Measurements from ENCODE around the gene PRKCE. TPM values are rescaled to one million over a fixed set of nuclear protein-coding genes. Genes with fewer than 3 reads are reported as not detected.

The PRKCE gene
- total RNA-seq, 1 donor from 2014 or later: 85.0 TPM

GRCh38 chr2:46025081-46025480 is 373.6 kb downstream of the PRKCE start:
- no peak overlapping the region for H3K4me3 ChIP-seq
- DNase-seq: no peak
- intact Hi-C loops (cut with DNase I): no loop called here
- no peaks in the 10 kb centered on the region for H3K9me3 ChIP-seq
- no peak for ATAC-seq
- H3K4me1 ChIP-seq: peaks cover 23% of the 10 kb centered on the region
- H3K36me3 ChIP-seq: peaks cover 5% of the 10 kb centered on the region
- TF ChIP-seq, protein P1, sequence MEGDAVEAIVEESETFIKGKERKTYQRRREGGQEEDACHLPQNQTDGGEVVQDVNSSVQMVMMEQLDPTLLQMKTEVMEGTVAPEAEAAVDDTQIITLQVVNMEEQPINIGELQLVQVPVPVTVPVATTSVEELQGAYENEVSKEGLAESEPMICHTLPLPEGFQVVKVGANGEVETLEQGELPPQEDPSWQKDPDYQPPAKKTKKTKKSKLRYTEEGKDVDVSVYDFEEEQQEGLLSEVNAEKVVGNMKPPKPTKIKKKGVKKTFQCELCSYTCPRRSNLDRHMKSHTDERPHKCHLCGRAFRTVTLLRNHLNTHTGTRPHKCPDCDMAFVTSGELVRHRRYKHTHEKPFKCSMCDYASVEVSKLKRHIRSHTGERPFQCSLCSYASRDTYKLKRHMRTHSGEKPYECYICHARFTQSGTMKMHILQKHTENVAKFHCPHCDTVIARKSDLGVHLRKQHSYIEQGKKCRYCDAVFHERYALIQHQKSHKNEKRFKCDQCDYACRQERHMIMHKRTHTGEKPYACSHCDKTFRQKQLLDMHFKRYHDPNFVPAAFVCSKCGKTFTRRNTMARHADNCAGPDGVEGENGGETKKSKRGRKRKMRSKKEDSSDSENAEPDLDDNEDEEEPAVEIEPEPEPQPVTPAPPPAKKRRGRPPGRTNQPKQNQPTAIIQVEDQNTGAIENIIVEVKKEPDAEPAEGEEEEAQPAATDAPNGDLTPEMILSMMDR (IDR thresholded peaks at IDR 0.05): no peak
- no peak overlapping the region for H3K27ac ChIP-seq
- H3K27me3 ChIP-seq (ENCODE audit: low read depth): no peaks in the 10 kb centered on the region

GRCh38 chr2:46025676-46026075 is 374.2 kb downstream of the PRKCE start:
- Histone ChIP-seq H3K9me3 (no peaks in the 10 kb centered on the region), H3K4me1 (peaks cover 29% of the 10 kb centered on the region), H3K4me3 (no peak overlapping the region), H3K27me3 (ENCODE audit: low read depth) (no peaks in the 10 kb centered on the region), H3K36me3 (no peaks in the 10 kb centered on the region), H3K27ac (no peak overlapping the region)
- DNase-seq: no peak
- TF ChIP-seq, protein P1 (IDR thresholded peaks at IDR 0.05): no peak
- no peak for ATAC-seq
- intact Hi-C loops (cut with DNase I): no loop called here

DNA sequence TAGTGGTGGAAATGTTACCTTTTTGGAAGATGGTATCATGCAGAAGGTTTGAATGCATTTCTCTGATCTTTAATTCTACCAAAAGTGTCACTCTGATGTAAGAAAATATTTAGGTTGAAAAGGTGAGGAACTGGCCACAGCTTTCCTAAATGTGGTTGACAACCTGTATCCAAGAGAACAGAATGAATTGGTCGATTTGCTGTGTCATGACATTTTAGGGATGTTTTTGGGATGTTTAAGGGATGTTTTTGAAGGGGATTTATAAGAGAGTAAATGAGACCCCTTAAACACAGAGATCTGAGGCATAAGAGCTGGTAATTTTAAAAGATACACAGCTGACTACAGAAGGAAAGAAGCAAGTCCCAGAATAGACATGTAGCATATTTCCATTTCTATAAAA is 375.0 kb downstream of the PRKCE start:
- TF ChIP-seq, protein P1 (IDR thresholded peaks at IDR 0.05): no peak
- intact Hi-C loops (cut with DNase I): no loop called here
- H3K4me3 ChIP-seq: no peak overlapping the region
- H3K27ac ChIP-seq: no peak overlapping the region
- peaks cover 35% of the 10 kb centered on the region for H3K4me1 ChIP-seq
- DNase-seq (no peak), ATAC-seq (no peak)
- no peaks in the 10 kb centered on the region for H3K9me3 ChIP-seq
- H3K36me3 ChIP-seq: no peaks in the 10 kb centered on the region
- H3K27me3 ChIP-seq (ENCODE audit: low read depth): no peaks in the 10 kb centered on the region

DNA sequence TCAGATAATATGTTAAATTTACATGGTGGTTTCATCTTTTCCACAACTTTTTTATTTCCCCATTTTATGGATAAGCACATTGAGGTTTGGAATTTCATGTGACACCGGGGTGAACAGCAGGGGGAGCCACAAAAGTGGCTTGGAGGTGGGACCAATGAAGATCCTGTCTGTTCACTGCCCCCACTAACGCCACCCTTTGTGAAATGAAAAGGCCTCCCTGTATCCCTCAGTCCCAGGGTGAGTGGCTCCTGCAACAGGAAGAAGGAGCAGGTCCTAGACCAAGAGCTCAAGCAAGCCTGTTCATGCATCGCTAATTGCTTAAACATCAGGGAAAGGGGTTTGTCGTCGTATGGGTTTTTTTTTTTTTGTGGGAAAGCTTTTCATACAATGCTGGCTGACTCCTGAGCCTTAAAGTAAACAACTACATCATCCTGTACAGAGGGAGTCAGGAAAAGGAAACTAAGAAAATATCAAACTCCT is 377.9 kb downstream of the PRKCE start:
- TF ChIP-seq, protein P1 (IDR thresholded peaks at IDR 0.05): peak; percentile 14
- DNase-seq (no peak), ATAC-seq (peak; percentile 47 to 52)
- Histone ChIP-seq H3K4me1 (peaks cover 34% of the 10 kb centered on the region), H3K9me3 (no peaks in the 10 kb centered on the region), H3K27me3 (ENCODE audit: low read depth) (no peaks in the 10 kb centered on the region), H3K4me3 (no peak overlapping the region), H3K36me3 (no peaks in the 10 kb centered on the region), H3K27ac (peak overlapping the region; percentile 66)
- intact Hi-C loops (cut with DNase I): no loop called here

DNA sequence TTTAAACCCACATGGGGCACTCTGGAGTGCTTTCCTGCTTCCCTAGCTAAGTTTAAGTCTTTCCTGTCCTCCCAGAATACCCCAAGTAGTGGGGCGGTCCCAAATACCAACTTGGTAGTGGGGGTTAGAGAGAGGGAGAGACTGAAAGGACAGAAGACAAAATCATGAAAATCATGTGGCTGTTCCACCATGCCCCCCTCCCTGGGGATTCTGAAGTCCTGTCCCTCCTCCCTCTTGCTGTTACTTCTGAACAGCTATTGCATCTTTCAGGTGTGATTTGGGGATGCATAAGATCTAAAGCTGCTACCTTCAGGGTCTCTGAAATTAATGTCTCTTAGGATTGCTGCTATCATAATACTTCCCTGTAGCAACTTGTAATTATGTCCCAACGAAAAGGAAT is 378.9 kb downstream of the PRKCE start:
- intact Hi-C loops (cut with DNase I): no loop called here
- Histone ChIP-seq H3K27ac (peak overlapping the region; percentile 66), H3K27me3 (ENCODE audit: low read depth) (no peaks in the 10 kb centered on the region), H3K4me3 (no peak overlapping the region), H3K36me3 (no peaks in the 10 kb centered on the region), H3K9me3 (no peaks in the 10 kb centered on the region), H3K4me1 (peaks cover 31% of the 10 kb centered on the region)
- ATAC-seq (no peak), DNase-seq (no peak)
- TF ChIP-seq, protein P1 (IDR thresholded peaks at IDR 0.05): no peak
